Testis (tissue), 2 donors: Measurements from ENCODE around the gene ATXN7.

Source experiments
- POLR2A ChIP-seq: fragments of 450-650 bp; IDR thresholded peaks from one replicate; pipeline ENCODE4 v1.6.1; 2017; ENCODE audit warnings: antibody characterized with exemption, mild to moderate bottlenecking, moderate library complexity
- TF ChIP-seq, protein P1 (sequence below), 3 experiments: fragments of 450-650 bp in 2 of 3; fragments of 200-600 bp in 1 of 3; sonication (generic) in 1 of 3; IDR thresholded peaks; one replicate each; pipeline ENCODE4 v1.5.1; 2016 to 2019; ENCODE audit warnings: antibody characterized with exemption in 3 of 3, mild to moderate bottlenecking in 2 of 3, moderate library complexity in 1 of 3

DNA sequence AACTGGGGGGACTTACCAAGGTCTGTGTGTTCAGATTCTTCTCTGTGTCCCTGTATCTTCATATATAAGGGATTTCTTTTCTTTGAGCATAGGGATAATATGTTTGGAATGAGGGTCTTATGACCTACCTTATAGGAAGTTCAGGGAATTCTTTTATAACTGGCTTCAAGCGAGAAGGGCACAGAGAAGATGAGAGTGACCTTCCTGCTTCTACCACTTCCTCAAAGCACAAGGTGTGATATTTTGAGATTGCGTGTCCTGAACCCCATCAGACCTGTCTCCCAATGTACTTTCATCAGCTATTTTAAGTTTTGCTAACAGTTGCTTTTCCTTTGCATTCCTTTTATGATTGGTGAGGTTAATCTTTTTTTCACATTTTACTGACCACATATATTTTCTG is 162.7 kb downstream of the ATXN7 start:
- no peak for TF ChIP-seq POLR2A
- TF ChIP-seq, protein P1, sequence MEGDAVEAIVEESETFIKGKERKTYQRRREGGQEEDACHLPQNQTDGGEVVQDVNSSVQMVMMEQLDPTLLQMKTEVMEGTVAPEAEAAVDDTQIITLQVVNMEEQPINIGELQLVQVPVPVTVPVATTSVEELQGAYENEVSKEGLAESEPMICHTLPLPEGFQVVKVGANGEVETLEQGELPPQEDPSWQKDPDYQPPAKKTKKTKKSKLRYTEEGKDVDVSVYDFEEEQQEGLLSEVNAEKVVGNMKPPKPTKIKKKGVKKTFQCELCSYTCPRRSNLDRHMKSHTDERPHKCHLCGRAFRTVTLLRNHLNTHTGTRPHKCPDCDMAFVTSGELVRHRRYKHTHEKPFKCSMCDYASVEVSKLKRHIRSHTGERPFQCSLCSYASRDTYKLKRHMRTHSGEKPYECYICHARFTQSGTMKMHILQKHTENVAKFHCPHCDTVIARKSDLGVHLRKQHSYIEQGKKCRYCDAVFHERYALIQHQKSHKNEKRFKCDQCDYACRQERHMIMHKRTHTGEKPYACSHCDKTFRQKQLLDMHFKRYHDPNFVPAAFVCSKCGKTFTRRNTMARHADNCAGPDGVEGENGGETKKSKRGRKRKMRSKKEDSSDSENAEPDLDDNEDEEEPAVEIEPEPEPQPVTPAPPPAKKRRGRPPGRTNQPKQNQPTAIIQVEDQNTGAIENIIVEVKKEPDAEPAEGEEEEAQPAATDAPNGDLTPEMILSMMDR (IDR thresholded peaks at IDR 0.05) = no peak
